Suprapubic skin (tissue), 3 donors: Measurements from ENCODE around the gene HPSE2.

ENCODE experiments used
- EP300 ChIP-seq: sonication (generic); formaldehyde crosslinking; IDR thresholded peaks from one replicate; pipeline ENCODE4 v1.6.1; 2017; ENCODE audit warnings: antibody characterized with exemption
- TF ChIP-seq, protein P1 (sequence below), 2 donors: fragments of 200-600 bp in 1 of 2; fragments of 450-650 bp in 1 of 2; sonication (generic) in 1 of 2; IDR thresholded peaks; one replicate each; pipeline ENCODE4 v1.5.1; 2016 to 2019; ENCODE audit warnings: antibody characterized with exemption in 2 of 2, mild to moderate bottlenecking in 1 of 2, moderate library complexity in 1 of 2

DNA sequence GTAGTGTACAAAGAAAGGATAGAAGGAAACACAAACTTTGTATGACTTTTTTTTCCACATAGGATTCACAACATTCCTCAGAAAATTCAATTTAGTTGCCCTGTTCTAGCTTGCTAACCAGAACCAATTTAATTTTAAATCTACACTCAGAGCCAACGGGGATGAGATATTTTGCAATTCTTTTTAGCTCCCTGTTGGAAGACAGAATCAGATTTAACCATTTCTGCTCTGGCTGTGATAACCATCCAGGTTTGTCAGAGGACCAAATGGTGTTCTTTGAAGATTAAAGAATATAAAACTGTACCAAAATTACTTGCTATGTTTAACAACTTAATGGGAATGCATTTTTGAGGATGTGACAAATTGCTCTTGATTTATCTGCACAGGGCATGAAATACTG is 319.7 kb downstream of the HPSE2 start:
- no peak for TF ChIP-seq EP300
- TF ChIP-seq, protein P1, sequence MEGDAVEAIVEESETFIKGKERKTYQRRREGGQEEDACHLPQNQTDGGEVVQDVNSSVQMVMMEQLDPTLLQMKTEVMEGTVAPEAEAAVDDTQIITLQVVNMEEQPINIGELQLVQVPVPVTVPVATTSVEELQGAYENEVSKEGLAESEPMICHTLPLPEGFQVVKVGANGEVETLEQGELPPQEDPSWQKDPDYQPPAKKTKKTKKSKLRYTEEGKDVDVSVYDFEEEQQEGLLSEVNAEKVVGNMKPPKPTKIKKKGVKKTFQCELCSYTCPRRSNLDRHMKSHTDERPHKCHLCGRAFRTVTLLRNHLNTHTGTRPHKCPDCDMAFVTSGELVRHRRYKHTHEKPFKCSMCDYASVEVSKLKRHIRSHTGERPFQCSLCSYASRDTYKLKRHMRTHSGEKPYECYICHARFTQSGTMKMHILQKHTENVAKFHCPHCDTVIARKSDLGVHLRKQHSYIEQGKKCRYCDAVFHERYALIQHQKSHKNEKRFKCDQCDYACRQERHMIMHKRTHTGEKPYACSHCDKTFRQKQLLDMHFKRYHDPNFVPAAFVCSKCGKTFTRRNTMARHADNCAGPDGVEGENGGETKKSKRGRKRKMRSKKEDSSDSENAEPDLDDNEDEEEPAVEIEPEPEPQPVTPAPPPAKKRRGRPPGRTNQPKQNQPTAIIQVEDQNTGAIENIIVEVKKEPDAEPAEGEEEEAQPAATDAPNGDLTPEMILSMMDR (IDR thresholded peaks at IDR 0.05) = no peak
